ENCODE measurements around the gene ACTL9.

The ACTL9 gene

GRCh38 chr19:8700956-8701355 is 2.4 kb upstream of the ACTL9 start:
- H3K23ac ChIP-seq (ENCODE audit: low read length) = no peak overlapping the region
- H4K91ac ChIP-seq (ENCODE audit: low read depth, low read length) = no peak overlapping the region
- H2AFZ ChIP-seq (ENCODE audit: insufficient read depth, low read length, poor library complexity) = no peak overlapping the region
- no peak overlapping the region for H4K12ac ChIP-seq (ENCODE audit: low read depth, low read length)
- no CpG with 5 or more reads among the region's 2 CpGs for WGBS (ENCODE audit: extremely low coverage, insufficient coverage, insufficient read length)
- H3K18ac ChIP-seq (ENCODE audit: low read length) = no peak overlapping the region
- H3K27ac ChIP-seq (ENCODE audit: low read depth, low read length) = no peak overlapping the region
- H3K14ac ChIP-seq (ENCODE audit: low read length) = no peak overlapping the region
- no peak overlapping the region for H2BK120ac ChIP-seq (ENCODE audit: insufficient read depth, low read length, poor library complexity)
- no peaks in the 10 kb centered on the region for H3K36me3 ChIP-seq (ENCODE audit: control insufficient read depth in 1 of 2, insufficient read depth in 2 of 2, low read length in 2 of 2)
- H3K4ac ChIP-seq (ENCODE audit: low read depth, low read length) = no peak overlapping the region
- no peak overlapping the region for H2AK5ac ChIP-seq (ENCODE audit: low read length)
- no peak overlapping the region for H4K8ac ChIP-seq (ENCODE audit: low read depth, low read length)
- H3K4me2 ChIP-seq (ENCODE audit: low read length) = no peak overlapping the region
- H3K27me3 ChIP-seq (ENCODE audit: insufficient read depth, low read length) = no peaks in the 10 kb centered on the region
- H3K79me2 ChIP-seq (ENCODE audit: control insufficient read depth, insufficient read depth, low read length, poor library complexity) = no peaks in the 10 kb centered on the region
- H2BK5ac ChIP-seq (ENCODE audit: low read depth, low read length, poor library complexity) = no peak overlapping the region
- no peaks in the 10 kb centered on the region for H3K79me1 ChIP-seq (ENCODE audit: low read length)
- H3K4me3 ChIP-seq (ENCODE audit: low read depth, low read length) = no peak overlapping the region
- H2BK12ac ChIP-seq (ENCODE audit: low read length) = no peak overlapping the region
- H3K9me3 ChIP-seq (ENCODE audit: insufficient read depth, low read depth, low read length) = peaks cover 3% of the 10 kb centered on the region
- no peaks in the 10 kb centered on the region for H3K4me1 ChIP-seq (ENCODE audit: control insufficient read depth in 1 of 2, insufficient read depth in 2 of 2, low read length in 2 of 2)
- DNase-seq = no peak
- H3K9ac ChIP-seq (ENCODE audit: low read length) = no peak overlapping the region

GRCh38 chr19:8699908-8700307 is 1.3 kb upstream of the ACTL9 start:
- H3K14ac ChIP-seq (ENCODE audit: low read length) = no peak overlapping the region
- no peaks in the 10 kb centered on the region for H3K36me3 ChIP-seq (ENCODE audit: control insufficient read depth in 1 of 2, insufficient read depth in 2 of 2, low read length in 2 of 2)

GRCh38 chr19:8697671-8698432 is 743 bp downstream of the ACTL9 start:
- no peak for DNase-seq
- Histone ChIP-seq H3K18ac (ENCODE audit: low read length) (no peak overlapping the region), H2AK5ac (ENCODE audit: low read length) (no peak overlapping the region), H3K79me2 (ENCODE audit: control insufficient read depth, insufficient read depth, low read length, poor library complexity) (no peaks in the 10 kb centered on the region), H2BK12ac (ENCODE audit: low read length) (no peak overlapping the region), H4K8ac (ENCODE audit: low read depth, low read length) (no peak overlapping the region), H3K23ac (ENCODE audit: low read length) (no peak overlapping the region), H4K12ac (ENCODE audit: low read depth, low read length) (no peak overlapping the region), H3K4me2 (ENCODE audit: low read length) (no peak overlapping the region), H3K9me3 (ENCODE audit: insufficient read depth, low read depth, low read length) (peaks cover 7% of the 10 kb centered on the region), H3K14ac (ENCODE audit: low read length) (no peak overlapping the region), H2BK120ac (ENCODE audit: insufficient read depth, low read length, poor library complexity) (no peak overlapping the region), H3K4me3 (ENCODE audit: low read depth, low read length) (no peak overlapping the region), H3K36me3 (ENCODE audit: control insufficient read depth in 1 of 2, insufficient read depth in 2 of 2, low read length in 2 of 2) (no peaks in the 10 kb centered on the region), H3K79me1 (ENCODE audit: low read length) (no peaks in the 10 kb centered on the region), H3K9ac (ENCODE audit: low read length) (no peak overlapping the region), H2AFZ (ENCODE audit: insufficient read depth, low read length, poor library complexity) (no peak overlapping the region), H3K27ac (ENCODE audit: low read depth, low read length) (no peak overlapping the region), H3K4me1 (ENCODE audit: control insufficient read depth in 1 of 2, insufficient read depth in 2 of 2, low read length in 2 of 2) (no peaks in the 10 kb centered on the region), H3K4ac (ENCODE audit: low read depth, low read length) (no peak overlapping the region), H3K27me3 (ENCODE audit: insufficient read depth, low read length) (no peaks in the 10 kb centered on the region), H2BK5ac (ENCODE audit: low read depth, low read length, poor library complexity) (no peak overlapping the region), H4K91ac (ENCODE audit: low read depth, low read length) (no peak overlapping the region)
- no CpG with 5 or more reads among the region's 60 CpGs for WGBS (ENCODE audit: extremely low coverage, insufficient coverage, insufficient read length)

More at GRCh38 chr19:8699908-8700307, 1.3 kb upstream of the ACTL9 start:
- Histone ChIP-seq H3K27me3 (ENCODE audit: insufficient read depth, low read length) (no peaks in the 10 kb centered on the region), H3K4me2 (ENCODE audit: low read length) (no peak overlapping the region), H2BK5ac (ENCODE audit: low read depth, low read length, poor library complexity) (no peak overlapping the region), H3K4me1 (ENCODE audit: control insufficient read depth in 1 of 2, insufficient read depth in 2 of 2, low read length in 2 of 2) (no peaks in the 10 kb centered on the region), H3K9me3 (ENCODE audit: insufficient read depth, low read depth, low read length) (peaks cover 7% of the 10 kb centered on the region), H3K4me3 (ENCODE audit: low read depth, low read length) (no peak overlapping the region), H4K12ac (ENCODE audit: low read depth, low read length) (no peak overlapping the region), H2AFZ (ENCODE audit: insufficient read depth, low read length, poor library complexity) (no peak overlapping the region), H2BK12ac (ENCODE audit: low read length) (no peak overlapping the region), H4K8ac (ENCODE audit: low read depth, low read length) (no peak overlapping the region), H3K79me2 (ENCODE audit: control insufficient read depth, insufficient read depth, low read length, poor library complexity) (no peaks in the 10 kb centered on the region), H3K18ac (ENCODE audit: low read length) (no peak overlapping the region), H3K4ac (ENCODE audit: low read depth, low read length) (no peak overlapping the region), H3K79me1 (ENCODE audit: low read length) (no peaks in the 10 kb centered on the region), H2BK120ac (ENCODE audit: insufficient read depth, low read length, poor library complexity) (no peak overlapping the region), H3K23ac (ENCODE audit: low read length) (no peak overlapping the region), H3K9ac (ENCODE audit: low read length) (no peak overlapping the region), H3K27ac (ENCODE audit: low read depth, low read length) (no peak overlapping the region), H2AK5ac (ENCODE audit: low read length) (no peak overlapping the region), H4K91ac (ENCODE audit: low read depth, low read length) (no peak overlapping the region)
- DNase-seq = no peak

GRCh38 chr19:8696993-8697392 is 1.6 kb downstream of the ACTL9 start:
- Histone ChIP-seq H3K4me3 (ENCODE audit: low read depth, low read length) (no peak overlapping the region), H3K79me1 (ENCODE audit: low read length) (no peaks in the 10 kb centered on the region), H3K79me2 (ENCODE audit: control insufficient read depth, insufficient read depth, low read length, poor library complexity) (no peaks in the 10 kb centered on the region), H2BK120ac (ENCODE audit: insufficient read depth, low read length, poor library complexity) (no peak overlapping the region), H2AFZ (ENCODE audit: insufficient read depth, low read length, poor library complexity) (no peak overlapping the region), H3K18ac (ENCODE audit: low read length) (no peak overlapping the region), H4K12ac (ENCODE audit: low read depth, low read length) (no peak overlapping the region), H3K27me3 (ENCODE audit: insufficient read depth, low read length) (no peaks in the 10 kb centered on the region), H3K23ac (ENCODE audit: low read length) (no peak overlapping the region), H4K91ac (ENCODE audit: low read depth, low read length) (no peak overlapping the region), H3K14ac (ENCODE audit: low read length) (no peak overlapping the region), H4K8ac (ENCODE audit: low read depth, low read length) (no peak overlapping the region), H3K9ac (ENCODE audit: low read length) (no peak overlapping the region), H3K4me1 (ENCODE audit: control insufficient read depth in 1 of 2, insufficient read depth in 2 of 2, low read length in 2 of 2) (no peaks in the 10 kb centered on the region), H2BK12ac (ENCODE audit: low read length) (no peak overlapping the region), H2AK5ac (ENCODE audit: low read length) (no peak overlapping the region), H3K4ac (ENCODE audit: low read depth, low read length) (no peak overlapping the region), H3K27ac (ENCODE audit: low read depth, low read length) (no peak overlapping the region), H3K4me2 (ENCODE audit: low read length) (no peak overlapping the region), H3K36me3 (ENCODE audit: control insufficient read depth in 1 of 2, insufficient read depth in 2 of 2, low read length in 2 of 2) (no peaks in the 10 kb centered on the region), H2BK5ac (ENCODE audit: low read depth, low read length, poor library complexity) (no peak overlapping the region), H3K9me3 (ENCODE audit: insufficient read depth, low read depth, low read length) (peaks cover 7% of the 10 kb centered on the region)
- no peak for DNase-seq
- WGBS (ENCODE audit: extremely low coverage, insufficient coverage, insufficient read length) = no CpG with 5 or more reads among the region's 1 CpG

Data from trophoblast cell (in vitro differentiated cells and primary cell).